ENCODE data around the gene IL25.
"Not testable (repeated sequence)": the region's sequence is repeated elsewhere in the genome, so short reads cannot be mapped to it uniquely, and the experiment has no call there.

Gene IL25

GRCh38 chr14:23384364-23385080, 11.9 kb downstream of the IL25 start:
- Mint-ChIP-seq H3K4me3 (no peak overlapping the region), H3K4me1 (peaks cover 2 to 5% of the 10 kb centered on the region in 2 donors), H3K27ac (no peak overlapping the region), H3K9me3 (no peaks in the 10 kb centered on the region), H3K27me3 (peaks cover 46 to 60% of the 10 kb centered on the region in 2 donors), H3K36me3 (no peaks in the 10 kb centered on the region)
- ATAC-seq (replicated peaks) (no peak), DNase-seq (no peak)

- no peak for ATAC-seq (replicated peaks)
- DNase-seq, result no peak
- Mint-ChIP-seq H3K36me3 (no peaks in the 10 kb centered on the region), H3K27me3 (peaks cover 53 to 60% of the 10 kb centered on the region in 2 donors), H3K4me1 (peaks cover 2 to 5% of the 10 kb centered on the region in 2 donors), H3K4me3 (no peak overlapping the region), H3K9me3 (no peaks in the 10 kb centered on the region), H3K27ac (no peak overlapping the region)
Measured at GRCh38 chr14:23385244-23385641, 12.6 kb downstream of the IL25 start.

- Mint-ChIP-seq H3K9me3 (no peaks in the 10 kb centered on the region), H3K36me3 (no peaks in the 10 kb centered on the region), H3K27ac (no peak overlapping the region), H3K27me3 (peaks cover 52 to 61% of the 10 kb centered on the region in 2 donors), H3K4me3 (no peak overlapping the region), H3K4me1 (peaks cover 2 to 5% of the 10 kb centered on the region in 2 donors)
- DNase-seq, result no peak
- ATAC-seq (replicated peaks), result no peak
Measured at GRCh38 chr14:23385642-23386265, 13.1 kb downstream of the IL25 start.

- ATAC-seq (replicated peaks), result not testable (repeated sequence)
Measured at GRCh38 chr14:23386266-23386657, 13.7 kb downstream of the IL25 start.

GRCh38 chr14:23386999-23387398, 14.4 kb downstream of the IL25 start:
- Mint-ChIP-seq H3K27ac (no peak overlapping the region), H3K4me3 (no peak overlapping the region), H3K27me3 (peaks cover 48 to 56% of the 10 kb centered on the region in 2 donors), H3K36me3 (no peaks in the 10 kb centered on the region), H3K4me1 (peaks cover 1 to 2% of the 10 kb centered on the region in 2 donors), H3K9me3 (no peaks in the 10 kb centered on the region)
- DNase-seq (no peak), ATAC-seq (replicated peaks) (no peak)

More at GRCh38 chr14:23386266-23386657, 13.7 kb downstream of the IL25 start:
- DNase-seq, H3K4me1 Mint-ChIP-seq, H3K27ac Mint-ChIP-seq, H3K9me3 Mint-ChIP-seq, H3K4me3 Mint-ChIP-seq, H3K36me3 Mint-ChIP-seq: not testable (repeated sequence)
- H3K27me3 Mint-ChIP-seq, result peaks cover 48 to 56% of the 10 kb centered on the region in 2 donors

GRCh38 chr14:23387916-23388882, 15.6 kb downstream of the IL25 start:
- H3K36me3 Mint-ChIP-seq, result no peaks in the 10 kb centered on the region
- H3K4me3 Mint-ChIP-seq, result no peak overlapping the region
- H3K27ac Mint-ChIP-seq, result no peak overlapping the region
- ATAC-seq (replicated peaks) (no peak), DNase-seq (no peak)
- H3K27me3 Mint-ChIP-seq, result peaks cover 45 to 53% of the 10 kb centered on the region in 2 donors
- H3K4me1 Mint-ChIP-seq, result peaks cover 0 to 2% of the 10 kb centered on the region in 2 donors
- no peaks in the 10 kb centered on the region for H3K9me3 Mint-ChIP-seq

GRCh38 chr14:23388996-23389395, 16.4 kb downstream of the IL25 start:
- Mint-ChIP-seq H3K9me3 (no peaks in the 10 kb centered on the region), H3K4me1 (peaks cover 0 to 2% of the 10 kb centered on the region in 2 donors), H3K4me3 (no peak overlapping the region), H3K36me3 (no peaks in the 10 kb centered on the region), H3K27me3 (peaks cover 51 to 56% of the 10 kb centered on the region in 2 donors), H3K27ac (no peak overlapping the region)
- DNase-seq, result no peak
- ATAC-seq (replicated peaks), result no peak

GRCh38 chr14:23389396-23389795, 16.8 kb downstream of the IL25 start:
- DNase-seq (no peak), ATAC-seq (replicated peaks) (no peak)
- H3K9me3 Mint-ChIP-seq, result no peaks in the 10 kb centered on the region
- no peak overlapping the region for H3K4me3 Mint-ChIP-seq
- peaks cover 50 to 55% of the 10 kb centered on the region in 2 donors for H3K27me3 Mint-ChIP-seq
- H3K27ac Mint-ChIP-seq, result no peak overlapping the region
- peaks cover 0 to 2% of the 10 kb centered on the region in 2 donors for H3K4me1 Mint-ChIP-seq
- H3K36me3 Mint-ChIP-seq, result no peaks in the 10 kb centered on the region

GRCh38 chr14:23389871-23390270, 17.3 kb downstream of the IL25 start:
- not testable (repeated sequence) for H3K27ac Mint-ChIP-seq; H3K9me3 Mint-ChIP-seq; H3K4me3 Mint-ChIP-seq; H3K36me3 Mint-ChIP-seq; H3K4me1 Mint-ChIP-seq; ATAC-seq (replicated peaks); DNase-seq
- peaks cover 47 to 52% of the 10 kb centered on the region in 2 donors for H3K27me3 Mint-ChIP-seq

- ATAC-seq (replicated peaks) (no peak), DNase-seq (no peak)
- Mint-ChIP-seq H3K9me3 (no peaks in the 10 kb centered on the region), H3K27ac (no peak overlapping the region), H3K27me3 (peaks cover 42% of the 10 kb centered on the region in 2 donors), H3K36me3 (no peaks in the 10 kb centered on the region), H3K4me3 (no peak overlapping the region), H3K4me1 (peaks cover 0 to 2% of the 10 kb centered on the region in 2 donors)
Measured at GRCh38 chr14:23392613-23393012, 20.0 kb downstream of the IL25 start.

GRCh38 chr14:23396126-23396525, 23.5 kb downstream of the IL25 start:
- no peaks in the 10 kb centered on the region for H3K36me3 Mint-ChIP-seq
- H3K27ac Mint-ChIP-seq, result no peak overlapping the region
- H3K27me3 Mint-ChIP-seq, result peaks cover 18 to 21% of the 10 kb centered on the region in 2 donors

GRCh38 chr14:23396781-23397407, 24.3 kb downstream of the IL25 start:
- ATAC-seq (replicated peaks) (no peak), DNase-seq (no peak)
- Mint-ChIP-seq H3K9me3 (no peaks in the 10 kb centered on the region), H3K27ac (no peak overlapping the region), H3K4me1 (peaks cover 0 to 1% of the 10 kb centered on the region in 2 donors), H3K36me3 (no peaks in the 10 kb centered on the region), H3K4me3 (no peak overlapping the region), H3K27me3 (peaks cover 24 to 29% of the 10 kb centered on the region in 2 donors)

More at GRCh38 chr14:23396126-23396525, 23.5 kb downstream of the IL25 start:
- ATAC-seq (replicated peaks) (no peak), DNase-seq (no peak)
- Mint-ChIP-seq H3K9me3 (no peaks in the 10 kb centered on the region), H3K4me1 (peaks cover 0 to 1% of the 10 kb centered on the region in 2 donors), H3K4me3 (no peak overlapping the region)

GRCh38 chr14:23398348-23398747, 25.7 kb downstream of the IL25 start:
- Mint-ChIP-seq H3K36me3 (no peaks in the 10 kb centered on the region), H3K4me3 (no peak overlapping the region), H3K4me1 (peaks cover 0 to 6% of the 10 kb centered on the region in 2 donors), H3K9me3 (no peaks in the 10 kb centered on the region), H3K27me3 (peaks cover 29 to 36% of the 10 kb centered on the region in 2 donors), H3K27ac (no peak overlapping the region)
- ATAC-seq (replicated peaks) (no peak), DNase-seq (no peak)

- Mint-ChIP-seq H3K9me3 (no peaks in the 10 kb centered on the region), H3K4me3 (no peak overlapping the region), H3K27me3 (peaks cover 27 to 36% of the 10 kb centered on the region in 2 donors), H3K4me1 (peaks cover 0 to 6% of the 10 kb centered on the region in 2 donors), H3K36me3 (no peaks in the 10 kb centered on the region), H3K27ac (no peak overlapping the region)
- ATAC-seq (replicated peaks) (no peak), DNase-seq (no peak)
Measured at GRCh38 chr14:23399136-23399535, 26.5 kb downstream of the IL25 start.
